Frontal cortex (tissue), 4 donors: ENCODE measurements around the gene TMEM135. TPM values are rescaled to one million over a fixed set of nuclear protein-coding genes. Genes with fewer than 3 reads are reported as not detected.
"Not testable (repeated sequence)": the region's sequence is repeated elsewhere in the genome, so short reads cannot be mapped to it uniquely, and the experiment has no call there.

ENCODE experiments used
- DNase-seq, 2 donors: peaks; one replicate each; pipeline ENCODE4 v3.0.0; 2012; ENCODE audit warnings: low spot score in 2 of 2
- FAIRE-seq: peaks from 2 replicates; lab custom pipeline; 2012; peaks lifted over from hg19 to GRCh38; lab: Jason Lieb, UNC
- total RNA-seq: library from RNA; depleted of rRNA; stranded (reverse); fragments of >200 nt; gene quantifications from one replicate; pipeline ENCODE4 v1.2.3, GENCODE V29; 2014
- donor health status: control.
- donor health status: control.
- donor health status: control.

The TMEM135 gene
- total RNA-seq, 1 donor from 2014 or later: 37.5 TPM

- DNase-seq (no peak), FAIRE-seq (no peak)
Observed at GRCh38 chr11:87061766-87062165, 24.0 kb downstream of the TMEM135 start.

- FAIRE-seq (no peak), DNase-seq (no peak)
Observed at GRCh38 chr11:87063982-87064381, 26.2 kb downstream of the TMEM135 start.

GRCh38 chr11:87072787-87073186 lies 35.1 kb downstream of the TMEM135 start:
- DNase-seq (no peak), FAIRE-seq (no peak)

- FAIRE-seq: no peak
- DNase-seq: no peak
Observed at GRCh38 chr11:87076260-87076783, 38.6 kb downstream of the TMEM135 start.

- DNase-seq: no peak
- no peak for FAIRE-seq
Observed at GRCh38 chr11:87076874-87077429, 39.2 kb downstream of the TMEM135 start.

GRCh38 chr11:87081358-87081757 lies 43.6 kb downstream of the TMEM135 start:
- no peak for FAIRE-seq
- no peak for DNase-seq

- DNase-seq (no peak), FAIRE-seq (peak; percentile 36)
Observed at GRCh38 chr11:87082590-87082989, 44.9 kb downstream of the TMEM135 start.

- DNase-seq (no peak), FAIRE-seq (no peak)
Observed at GRCh38 chr11:87083029-87083428, 45.3 kb downstream of the TMEM135 start.

GRCh38 chr11:87092159-87092558 lies 54.4 kb downstream of the TMEM135 start:
- FAIRE-seq (no peak), DNase-seq (no peak)

- FAIRE-seq: peak; percentile 66
- DNase-seq: no peak
Observed at GRCh38 chr11:87092567-87092966, 54.8 kb downstream of the TMEM135 start.

- FAIRE-seq: no peak
- peak in 1 of 2 donors; percentile 6 for DNase-seq
Observed at GRCh38 chr11:87097582-87097981, 59.8 kb downstream of the TMEM135 start.

- DNase-seq: no peak
- FAIRE-seq: no peak
Observed at GRCh38 chr11:87101956-87102580, 64.3 kb downstream of the TMEM135 start.

- not testable (repeated sequence) for FAIRE-seq, DNase-seq
Observed at GRCh38 chr11:87105826-87106225, 68.1 kb downstream of the TMEM135 start.

- not testable (repeated sequence) for FAIRE-seq, DNase-seq
Observed at GRCh38 chr11:87107379-87107778, 69.6 kb downstream of the TMEM135 start.

GRCh38 chr11:87110443-87111131 lies 72.9 kb downstream of the TMEM135 start:
- no peak for DNase-seq

GRCh38 chr11:87114093-87114492 lies 76.4 kb downstream of the TMEM135 start:
- DNase-seq (no peak), FAIRE-seq (no peak)

More at GRCh38 chr11:87110443-87111131, 72.9 kb downstream of the TMEM135 start:
- FAIRE-seq: no peak

GRCh38 chr11:87116185-87116584 lies 78.5 kb downstream of the TMEM135 start:
- DNase-seq: no peak
- peak; percentile 8 for FAIRE-seq

- no peak for FAIRE-seq
- DNase-seq: no peak
Observed at GRCh38 chr11:87120937-87121336, 83.2 kb downstream of the TMEM135 start.

GRCh38 chr11:87122852-87123251 lies 85.1 kb downstream of the TMEM135 start:
- DNase-seq (no peak), FAIRE-seq (no peak)

GRCh38 chr11:87125257-87125656 lies 87.5 kb downstream of the TMEM135 start:
- FAIRE-seq (no peak), DNase-seq (no peak)

- FAIRE-seq (no peak), DNase-seq (no peak)
Observed at GRCh38 chr11:87127101-87127500, 89.4 kb downstream of the TMEM135 start.
